Dermis microvascular lymphatic vessel endothelial cell (primary cell): ENCODE results near the gene TDRD3. TPM values are rescaled to one million over a fixed set of nuclear protein-coding genes. Genes with fewer than 3 reads are reported as not detected.
"Not testable (repeated sequence)": the region's sequence is repeated elsewhere in the genome, so short reads cannot be mapped to it uniquely, and the experiment has no call there.

Experiments used
- DNase-seq, 2 donors: peaks; one replicate each; pipeline versions ENCODE4 v3.0.0 to v3.0.0-alpha.2; 2010; ENCODE audit warnings: low read depth in 2 of 2
- total RNA-seq: library from RNA; depleted of rRNA; stranded (reverse); fragments of >200 nt; gene quantifications from 2 replicates; pipeline ENCODE4 v1.2.1, GENCODE V29; 2014

Gene TDRD3
- 8.1 and 8.2 TPM in 2 replicates for total RNA-seq

DNA sequence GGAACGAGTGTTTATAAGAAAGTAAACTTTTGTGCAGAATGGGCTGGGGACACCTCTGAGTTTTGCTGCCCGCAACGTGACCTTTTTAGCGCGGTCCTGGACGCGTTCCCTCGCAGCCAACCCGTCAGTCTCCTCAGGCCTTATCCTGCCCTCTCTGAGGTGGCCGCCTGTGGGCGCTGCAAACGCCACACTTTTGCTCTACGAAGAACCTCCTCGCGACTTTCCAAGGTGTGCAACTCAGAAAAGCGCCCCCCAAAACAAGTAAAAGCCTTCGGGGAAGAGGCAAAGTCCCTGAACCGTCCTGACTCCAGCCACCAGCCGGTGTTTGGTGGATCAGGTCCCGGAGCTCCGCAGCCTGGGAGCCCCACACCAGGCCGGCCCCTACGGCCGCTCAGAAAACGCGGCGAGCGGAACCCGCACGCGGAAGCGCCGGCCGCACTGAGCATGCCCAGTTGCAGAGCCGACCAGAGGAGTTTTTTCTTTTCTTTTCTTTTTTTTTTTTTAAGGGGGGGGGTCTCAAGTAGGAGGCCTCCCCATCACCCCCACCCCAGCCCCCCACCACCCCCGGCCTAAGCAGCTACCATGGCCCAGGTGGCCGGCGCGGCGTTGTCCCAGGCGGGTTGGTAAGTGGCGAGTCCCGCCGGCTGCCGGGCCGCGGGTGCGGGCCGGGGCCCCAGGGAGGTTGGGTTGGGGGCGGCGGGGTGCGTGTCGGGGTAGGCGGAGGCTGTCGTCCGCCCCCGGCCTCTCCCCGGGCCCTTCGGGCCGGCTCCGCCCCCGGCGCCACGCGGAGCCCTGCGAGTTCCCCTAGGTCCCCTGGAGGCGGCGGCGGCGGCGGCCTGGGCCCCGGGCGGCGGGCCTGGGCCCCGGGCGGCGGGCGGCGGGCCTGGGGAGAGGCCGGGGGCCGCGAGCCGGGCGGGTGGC is at the start of gene TDRD3:
Gene TDRD3, plus strand, starts transcription at position 438 of the 921 bp plus-strand sequence. Its CDS starts 145 bp downstream, at position 583.
- DNase-seq = peak; percentile 75 to 90

GRCh38 chr13:60347690-60348089 is 49.3 kb upstream of the TDRD3 start:
- no peak for DNase-seq

DNA sequence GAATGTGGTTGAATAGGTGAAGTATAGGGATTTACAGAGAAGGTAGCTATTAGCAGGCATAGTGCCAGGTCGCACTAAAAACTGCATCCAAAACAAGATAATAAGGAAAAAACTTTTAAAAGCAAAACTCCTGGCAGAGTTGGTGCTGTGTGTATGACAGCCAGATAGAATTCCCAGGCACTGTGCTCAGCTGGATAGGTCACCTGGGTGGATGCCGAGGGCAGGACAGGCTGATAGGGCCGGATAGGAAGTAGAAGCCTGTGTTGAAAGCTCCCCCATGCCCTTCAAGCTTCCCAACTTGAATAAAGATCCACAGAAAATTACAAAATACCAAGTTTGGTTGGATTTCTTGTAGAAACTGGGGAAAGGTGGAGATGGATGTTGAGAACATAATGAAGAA is 48.9 kb upstream of the TDRD3 start:
- DNase-seq = no peak

DNA sequence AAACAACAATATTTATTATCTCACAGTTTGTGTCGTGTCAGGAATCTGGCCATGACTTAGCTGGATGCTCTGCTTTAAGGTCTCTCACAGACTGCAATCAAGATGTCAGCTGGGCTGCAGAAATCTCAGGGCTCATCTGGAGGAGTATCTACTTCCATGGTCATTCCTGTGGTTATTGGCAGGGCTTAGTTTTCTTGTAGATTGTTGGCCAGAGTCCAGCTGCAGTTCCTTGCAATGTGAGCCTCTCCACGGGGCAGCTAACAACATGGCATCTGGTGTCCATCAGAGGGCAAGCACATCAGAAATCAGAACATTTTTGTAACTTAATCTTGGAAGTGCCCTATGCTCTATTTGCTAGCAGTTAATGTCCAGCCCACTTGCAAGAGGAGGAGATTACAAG is 45.7 kb upstream of the TDRD3 start:
- no peak for DNase-seq

GRCh38 chr13:60351855-60352615 is 45.0 kb upstream of the TDRD3 start:
- DNase-seq = no peak

DNA sequence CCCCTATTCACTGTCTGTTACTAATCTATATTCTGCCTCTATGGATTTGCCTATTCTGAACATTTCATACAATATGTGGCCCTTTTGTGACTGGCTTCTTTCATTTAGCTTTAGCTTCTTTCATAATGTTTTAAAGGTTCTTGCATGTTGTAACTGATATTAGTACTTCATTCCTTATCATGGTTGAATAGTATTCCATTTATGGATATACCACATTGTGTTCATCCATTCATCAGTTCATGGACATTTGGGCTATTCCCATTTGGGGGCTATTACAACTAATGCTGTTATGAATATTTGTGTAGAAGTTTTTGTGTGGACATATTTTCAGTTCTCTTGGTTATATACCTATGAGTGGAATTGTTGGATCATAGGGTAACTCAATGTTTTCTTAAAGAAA is 44.4 kb upstream of the TDRD3 start:
- DNase-seq = no peak

DNA sequence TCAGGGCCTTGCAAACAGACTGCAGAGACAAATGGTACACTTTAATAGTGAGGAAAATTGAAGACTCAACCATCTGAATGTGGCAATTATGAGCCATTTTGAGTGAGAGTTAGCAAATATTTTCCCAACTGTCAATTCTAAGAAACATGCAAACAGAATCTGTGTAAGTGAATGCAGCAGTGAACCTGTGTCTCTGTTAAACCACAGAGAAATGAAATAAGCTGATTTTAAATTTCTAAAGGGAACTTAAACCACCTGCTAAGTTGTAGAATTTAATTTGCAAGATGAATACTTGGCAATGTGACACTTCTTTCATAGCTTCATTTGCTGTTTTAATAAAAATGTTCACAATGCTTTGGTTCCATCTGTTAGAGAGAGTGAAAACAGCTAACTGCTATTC is 42.0 kb upstream of the TDRD3 start:
- no peak for DNase-seq

DNA sequence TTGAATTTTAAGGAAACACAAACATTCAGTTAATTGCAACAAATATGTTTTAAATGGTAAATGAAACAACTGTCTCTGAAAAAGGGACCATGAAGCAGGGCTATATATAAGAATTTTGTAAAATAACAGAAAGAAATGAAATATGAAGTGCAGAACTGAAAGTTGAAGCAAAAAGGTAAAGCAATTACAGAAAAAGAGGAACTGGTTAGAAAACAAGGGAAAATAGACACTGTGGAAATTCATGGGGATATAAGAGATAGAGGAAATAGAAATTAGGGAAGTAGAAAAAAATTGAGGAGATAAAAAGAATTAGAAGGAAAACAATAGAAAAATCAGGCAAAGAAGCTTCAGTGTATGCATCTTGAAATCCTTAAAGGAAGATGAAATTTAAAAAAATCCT is 40.0 kb upstream of the TDRD3 start:
- DNase-seq = no peak

GRCh38 chr13:60358453-60358852 is 38.6 kb upstream of the TDRD3 start:
- no peak for DNase-seq

DNA sequence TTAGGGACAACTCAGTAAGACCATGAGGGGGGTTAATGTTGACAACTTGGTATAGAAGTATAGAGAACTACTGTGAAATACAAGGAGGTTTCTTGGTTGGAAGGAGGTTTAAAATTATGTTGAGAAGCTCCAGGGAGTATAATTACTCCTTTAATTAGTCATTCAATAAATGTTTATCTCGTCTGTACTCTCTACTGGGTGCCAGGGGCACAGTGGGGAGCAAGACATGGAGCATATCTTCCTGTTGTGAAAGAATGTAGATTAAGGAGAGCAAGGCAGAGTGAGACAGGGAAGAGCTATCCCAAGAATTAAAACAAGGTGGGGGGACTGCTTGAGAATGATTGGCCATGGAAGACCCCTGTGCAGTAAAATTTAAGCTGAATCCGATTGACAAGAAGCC is 33.7 kb upstream of the TDRD3 start:
- DNase-seq = no peak

DNA sequence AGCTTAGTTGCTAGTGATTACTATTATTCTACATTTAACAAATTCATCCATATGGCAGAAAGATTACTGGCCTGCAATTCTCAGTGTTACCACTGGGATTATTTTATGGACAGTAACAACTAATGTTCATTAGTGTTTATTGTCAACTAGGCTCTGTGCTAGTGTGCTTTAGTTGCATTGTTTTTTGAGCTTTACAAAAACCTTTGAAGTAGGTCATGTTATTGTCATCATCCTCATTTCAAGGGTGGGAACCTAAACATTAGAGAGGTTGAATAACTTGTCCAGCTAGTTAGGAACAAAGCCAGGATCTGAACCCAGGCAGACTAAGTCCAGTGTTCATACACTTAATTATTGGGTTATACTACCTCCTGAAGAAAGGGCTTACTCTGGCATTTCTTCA is 27.8 kb upstream of the TDRD3 start:
- no peak for DNase-seq

- DNase-seq = no peak
Measured at GRCh38 chr13:60370343-60370742, 26.7 kb upstream of the TDRD3 start.

DNA sequence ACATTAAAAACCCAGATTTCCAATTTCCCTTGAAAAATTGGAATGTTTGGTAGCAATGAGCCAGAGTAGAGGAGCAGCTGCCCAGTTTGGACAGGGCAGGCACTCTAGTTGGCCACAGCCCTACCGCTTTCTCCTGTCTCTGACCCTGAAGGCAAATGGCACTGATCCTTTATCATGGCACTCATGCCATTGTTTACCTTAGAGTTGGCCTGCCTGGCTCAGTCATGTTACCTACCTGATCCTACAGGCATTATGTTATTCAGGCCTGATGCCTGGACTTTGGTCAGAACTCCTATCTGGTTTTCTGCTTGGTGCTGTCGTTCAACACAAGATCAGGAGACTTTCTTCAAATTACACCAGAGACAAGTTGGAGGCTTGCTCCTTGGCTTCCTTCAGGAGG is 24.9 kb upstream of the TDRD3 start:
- DNase-seq = no peak

- not testable (repeated sequence) for DNase-seq
Measured at GRCh38 chr13:60379282-60379681, 17.7 kb upstream of the TDRD3 start.

DNA sequence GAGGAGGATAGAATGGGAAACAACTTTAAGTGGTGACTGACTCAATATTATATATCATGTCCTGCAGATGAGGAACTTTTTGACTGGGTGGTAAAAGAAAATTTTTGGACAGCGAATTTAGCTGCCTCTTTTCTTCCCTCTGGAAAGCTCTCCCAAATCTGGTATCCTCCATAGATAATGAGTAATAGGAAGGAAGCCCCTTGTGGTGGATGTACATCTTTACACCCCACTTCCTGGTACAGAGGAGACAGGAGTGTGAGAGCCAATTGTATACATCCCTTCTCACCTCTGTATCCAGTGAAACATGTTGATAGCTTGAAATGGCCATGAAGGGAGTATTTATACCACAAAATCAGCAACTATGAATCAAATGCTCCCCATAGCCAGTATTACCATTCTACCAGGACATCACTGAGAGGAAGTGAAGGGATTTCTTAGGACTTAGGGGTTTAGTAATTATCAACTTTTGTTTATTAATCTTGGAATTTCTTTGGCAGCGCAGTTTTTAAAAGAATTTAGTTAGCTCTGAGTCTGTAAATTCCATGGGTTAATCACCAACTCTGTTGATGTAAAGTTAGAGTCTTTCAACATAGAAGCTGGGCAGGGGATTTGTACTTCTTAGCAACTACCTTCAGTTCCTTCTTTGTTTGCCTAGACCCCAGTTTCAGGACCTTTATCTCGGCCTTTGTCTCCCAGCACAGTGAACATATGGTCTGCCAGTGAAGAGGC is 17.0 kb upstream of the TDRD3 start:
- peak in 1 of 2 donors; percentile 2 for DNase-seq

GRCh38 chr13:60384911-60385310 is 12.1 kb upstream of the TDRD3 start:
- no peak for DNase-seq

DNA sequence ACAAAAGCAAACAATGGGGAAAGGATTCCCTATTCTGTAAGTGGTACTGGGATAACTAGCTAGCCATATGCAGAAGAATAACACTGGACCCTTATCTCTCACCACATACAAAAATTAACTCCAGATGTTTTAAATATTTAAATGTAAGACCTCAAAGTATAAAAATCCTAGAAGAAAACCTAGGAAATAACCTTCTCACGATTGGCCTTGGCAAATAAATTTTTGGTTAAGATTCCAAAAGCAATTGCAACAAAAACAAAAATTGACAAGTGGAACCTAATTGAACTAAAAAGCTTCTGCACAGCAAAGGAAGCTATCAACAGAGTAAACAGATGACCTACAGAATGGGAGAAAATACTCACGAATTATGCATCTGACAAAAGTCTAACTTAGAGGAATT is 10.8 kb upstream of the TDRD3 start:
- DNase-seq = no peak

DNA sequence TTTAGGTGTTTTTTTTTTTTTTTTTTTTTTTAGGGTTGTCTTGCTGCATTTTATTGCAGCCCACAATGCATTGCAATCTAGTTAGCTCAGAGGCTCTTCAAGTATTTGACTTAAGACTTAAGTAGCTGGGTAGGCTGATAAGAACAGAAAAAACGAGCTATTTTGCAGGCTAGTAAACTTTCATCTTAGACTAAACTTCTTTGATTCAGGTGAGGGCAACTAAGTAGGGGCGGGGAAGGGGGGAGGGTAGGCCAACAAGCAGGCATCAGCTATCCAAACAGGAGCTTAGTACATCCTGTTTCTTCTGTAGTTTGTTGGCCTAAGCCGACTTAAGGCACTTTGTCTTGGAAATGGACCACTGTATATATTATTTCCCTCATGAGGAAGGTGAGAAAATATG is 4.9 kb upstream of the TDRD3 start:
- DNase-seq = no peak

DNA sequence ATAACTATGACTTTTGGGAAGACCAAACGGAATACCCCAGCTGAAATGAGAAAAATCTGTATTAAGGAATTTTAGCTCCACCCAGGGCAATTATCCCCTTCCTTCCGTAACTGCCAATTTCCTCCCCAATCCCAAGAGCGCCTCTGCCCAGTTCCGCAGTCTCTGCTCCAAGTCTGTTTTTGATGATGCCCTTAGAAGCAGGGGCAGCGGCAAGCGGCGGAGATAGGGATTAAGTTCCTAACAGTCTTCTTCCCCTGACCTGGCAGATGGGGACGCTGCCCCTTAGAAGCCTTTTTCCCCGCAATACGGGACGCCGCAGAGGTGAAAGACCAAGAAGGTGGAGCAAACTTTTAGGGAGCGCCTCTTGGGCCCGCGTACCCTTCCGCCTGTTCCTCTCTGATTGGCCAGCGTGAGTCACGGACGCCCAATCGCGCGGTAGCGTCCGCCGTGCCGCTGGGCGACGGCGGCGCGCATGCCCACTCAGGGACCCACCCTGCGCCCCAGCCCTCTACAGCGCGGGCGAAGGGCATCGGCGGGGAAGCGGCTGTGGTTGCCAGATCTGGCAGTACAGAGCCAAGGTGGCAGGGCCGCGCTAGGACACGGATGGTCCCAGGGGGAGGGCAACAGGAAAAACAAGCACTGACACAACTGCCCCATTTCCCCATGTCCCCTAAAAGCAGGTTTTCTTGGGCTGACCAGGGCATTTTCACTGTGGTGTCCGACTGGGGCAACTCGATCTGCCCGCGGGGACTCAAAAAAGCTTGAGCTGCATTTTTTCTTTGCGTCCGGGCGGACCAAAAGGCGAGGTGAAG is 843 bp upstream of the TDRD3 start:
- DNase-seq = peak; percentile 73 to 93

GRCh38 chr13:60397704-60398378 is 821 bp downstream of the TDRD3 start:
- peak in 1 of 2 donors; percentile 73 for DNase-seq
